Transverse colon (tissue), 4 donors: ENCODE data around the gene NUMA1. TPM values are rescaled to one million over a fixed set of nuclear protein-coding genes. Genes with fewer than 3 reads are reported as not detected.
A peak's percentile ranks its signal among the peaks of the same experiment; 100 is the strongest.

Source experiments
- DNase-seq: peaks from one replicate; pipeline ENCODE4 v3.0.0-alpha.2; 2019
- H3K27ac ChIP-seq, 4 donors: fragments of 200-600 bp; sonication (generic); 2 replicates each; pipeline ENCODE4 v1.5.1; 2016 to 2018; ENCODE audit warnings: inconsistent platforms in 4 of 4
- H3K27me3 ChIP-seq: fragments of 200-600 bp; sonication (generic); 2 replicates; pipeline ENCODE4 v1.5.1; 2017; ENCODE audit warnings: inconsistent platforms
- H3K36me3 ChIP-seq, 4 donors: fragments of 200-600 bp; sonication (generic); 2 replicates each; pipeline ENCODE4 v1.5.1; 2017 to 2019; ENCODE audit warnings: inconsistent platforms in 4 of 4
- H3K4me1 ChIP-seq, 4 donors: fragments of 200-600 bp; sonication (generic); 2 replicates each; pipeline ENCODE4 v1.5.1; 2017 to 2020; ENCODE audit warnings: inconsistent platforms in 4 of 4
- H3K4me3 ChIP-seq, 4 donors: fragments of 200-600 bp; sonication (generic); 1 replicate in 1 of 4; 2 replicates in 3 of 4; pipeline versions ENCODE4 v1.5.1 to v1.6.1; 2017 to 2019; ENCODE audit warnings: inconsistent platforms in 4 of 4
- H3K9me3 ChIP-seq, 2 donors: fragments of 200-600 bp; sonication (generic); 2 replicates each; pipeline ENCODE4 v1.5.1; 2017 to 2019; ENCODE audit warnings: inconsistent platforms in 2 of 2
- CTCF ChIP-seq, 5 experiments: fragments of 200-600 bp in 3 of 5; fragments of 450-650 bp in 2 of 5; sonication (generic) in 3 of 5; IDR thresholded peaks; 1 replicate in 2 of 5; 2 replicates in 3 of 5; pipeline ENCODE4 v1.5.1; 2016 to 2017; ENCODE audit warnings: antibody characterized with exemption in 5 of 5, inconsistent platforms in 3 of 5, mild to moderate bottlenecking in 2 of 5, moderate library complexity in 1 of 5
- EP300 ChIP-seq: sonication (generic); formaldehyde crosslinking; IDR thresholded peaks from one replicate; pipeline ENCODE4 v1.6.1; 2017; ENCODE audit warnings: antibody characterized with exemption, low read depth
- POLR2A ChIP-seq: fragments of 450-650 bp; IDR thresholded peaks from one replicate; pipeline ENCODE4 v1.6.1; 2016; ENCODE audit warnings: antibody characterized with exemption, mild to moderate bottlenecking, moderate library complexity
- POLR2AphosphoS5 ChIP-seq, 3 donors: sonication (generic); formaldehyde crosslinking; IDR thresholded peaks; one replicate each; pipeline ENCODE4 v1.6.1; 2016; ENCODE audit warnings: antibody characterized with exemption in 3 of 3
- WGBS, 2 donors: methylation state at CpG; one replicate each; pipeline ENCODE4 v1.1.5; 2018; ENCODE audit warnings: low coverage in 1 of 2; 5-methylcytosine and 5-hydroxymethylcytosine counted together
- in situ Hi-C, 4 donors: fragments of 200-750 bp; cut with MboI; loops; one replicate each; pipeline versions ENCODE4 v1.15.0 to v1.15.1; 2017; ENCODE audit warnings: low sequenced_read_pairs in 3 of 4, low pct_ligation_motif_present in 1 of 4, low pct_unique_long_range_greater_than_20kb in 1 of 4
- intact Hi-C: fragments of 100-400 bp; cut with DNase I; formaldehyde crosslinking; loops from one replicate; pipeline ENCODE4 v1.15.1; 2023; ENCODE audit warnings: low total_unique reads
- total RNA-seq, 4 donors: library from RNA; depleted of rRNA; stranded (reverse); fragments of >200 nt; gene quantifications; one replicate each; pipeline ENCODE4 v1.1.0, GENCODE V29; 2016

The NUMA1 gene
- total RNA-seq, 4 donors from 2014 or later, result 323 to 520 (median 419) TPM

- 24 to 25% methylated on average over 1 of the region's 1 CpG for WGBS, 2 donors
- Histone ChIP-seq H3K27ac (peak overlapping the region; percentile 0 to 58 (median 51)), H3K9me3 (no peaks in the 10 kb centered on the region), H3K36me3 (peaks cover 0 to 57% (median 17%) of the 10 kb centered on the region in 4 donors), H3K4me3 (peak overlapping the region in 1 of 4 donors; percentile 1), H3K27me3 (no peaks in the 10 kb centered on the region), H3K4me1 (peaks cover 27 to 83% (median 50%) of the 10 kb centered on the region in 4 donors)
- no peak for TF ChIP-seq POLR2AphosphoS5 (IDR thresholded peaks at IDR 0.05)
- TF ChIP-seq POLR2A, result no peak
- no peak for TF ChIP-seq CTCF (IDR thresholded peaks at IDR 0.05)
- TF ChIP-seq EP300, result no peak
- DNase-seq, result no peak
- in situ Hi-C loops, result no loop called here
- intact Hi-C loops, result no loop called here
Observed at GRCh38 chr11:72030472-72031045, 49.8 kb downstream of the NUMA1 start.

GRCh38 chr11:72026090-72026489 lies 54.3 kb downstream of the NUMA1 start:
- Histone ChIP-seq H3K9me3 (no peaks in the 10 kb centered on the region), H3K4me1 (peaks cover 33 to 71% (median 36%) of the 10 kb centered on the region in 4 donors), H3K27ac (peak overlapping the region; percentile 60 to 83 (median 69)), H3K36me3 (peaks cover 0 to 74% (median 22%) of the 10 kb centered on the region in 4 donors), H3K27me3 (no peaks in the 10 kb centered on the region), H3K4me3 (no peak overlapping the region)
- in situ Hi-C loops (loop anchor here in 2 of 4 donors (10.0 kb wide), 1 partner anchor 69 kb away; no protein-coding TSS in a partner anchor), intact Hi-C loops (no loop called here)
- no peak for DNase-seq
- WGBS, 2 donors, result 67% methylated on average over 1 of the region's 1 CpG; no CpG with 5 or more reads in 1 of the 2 donors
- TF ChIP-seq POLR2A (no peak), CTCF (IDR thresholded peaks at IDR 0.05) (no peak), POLR2AphosphoS5 (IDR thresholded peaks at IDR 0.05) (no peak)

DNA sequence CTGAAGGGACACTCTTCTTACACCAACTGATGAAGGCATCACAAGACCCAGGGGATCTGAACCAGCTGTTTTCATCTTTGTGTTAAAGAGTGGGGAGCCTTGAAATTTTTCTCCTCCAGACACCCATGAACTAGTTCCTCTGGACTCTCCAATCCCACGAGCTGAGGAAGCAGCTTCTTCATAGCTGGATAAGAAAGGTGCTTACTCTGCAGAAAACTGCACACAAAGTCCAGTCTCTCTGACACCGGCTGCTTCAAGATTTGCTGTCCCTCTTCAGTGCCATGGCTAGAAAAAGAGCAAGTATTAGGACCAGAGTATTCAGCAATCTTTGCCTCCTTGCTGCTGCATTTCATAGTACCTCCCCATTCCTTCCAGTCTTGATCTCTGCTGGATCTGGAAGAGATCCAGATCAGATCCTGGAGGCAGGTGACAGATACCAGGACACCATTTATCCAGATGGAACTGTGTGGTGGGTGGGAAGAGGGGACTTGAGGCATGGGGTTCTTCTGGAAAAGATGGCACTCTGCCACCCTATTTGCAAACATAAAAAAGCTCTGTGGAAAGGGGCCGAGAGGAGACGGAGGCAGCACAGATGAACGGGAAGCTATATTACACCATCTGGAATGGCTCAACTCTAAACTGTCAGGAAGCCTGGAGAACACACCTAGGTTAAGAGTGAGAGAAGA lies 56.1 kb downstream of the NUMA1 start:
- in situ Hi-C loops, result loop anchor here in 3 of 4 donors (5.0 to 10.0 kb wide), 2 partner anchors 68 to 71 kb away; no protein-coding TSS in a partner anchor
- no peak for DNase-seq
- 20 to 51% methylated on average over 2 to 5 of the region's 5 CpGs for WGBS, 2 donors

More for the DNA sequence above, 56.1 kb downstream of the NUMA1 start:
- H3K27me3 ChIP-seq, result no peaks in the 10 kb centered on the region
- peaks cover 0 to 83% (median 31%) of the 10 kb centered on the region in 4 donors for H3K36me3 ChIP-seq
- TF ChIP-seq POLR2A (no peak), CTCF (IDR thresholded peaks at IDR 0.05) (no peak), POLR2AphosphoS5 (IDR thresholded peaks at IDR 0.05) (no peak), EP300 (no peak)
- peak overlapping the region in 3 of 4 donors; percentile 63 to 83 (median 75) for H3K27ac ChIP-seq
- intact Hi-C loops, result no loop called here
- peaks cover 20 to 52% (median 23%) of the 10 kb centered on the region in 4 donors for H3K4me1 ChIP-seq
- no peaks in the 10 kb centered on the region for H3K9me3 ChIP-seq
- no peak overlapping the region for H3K4me3 ChIP-seq
